Measurements from ENCODE around the gene MPDU1.

The MPDU1 gene

DNA sequence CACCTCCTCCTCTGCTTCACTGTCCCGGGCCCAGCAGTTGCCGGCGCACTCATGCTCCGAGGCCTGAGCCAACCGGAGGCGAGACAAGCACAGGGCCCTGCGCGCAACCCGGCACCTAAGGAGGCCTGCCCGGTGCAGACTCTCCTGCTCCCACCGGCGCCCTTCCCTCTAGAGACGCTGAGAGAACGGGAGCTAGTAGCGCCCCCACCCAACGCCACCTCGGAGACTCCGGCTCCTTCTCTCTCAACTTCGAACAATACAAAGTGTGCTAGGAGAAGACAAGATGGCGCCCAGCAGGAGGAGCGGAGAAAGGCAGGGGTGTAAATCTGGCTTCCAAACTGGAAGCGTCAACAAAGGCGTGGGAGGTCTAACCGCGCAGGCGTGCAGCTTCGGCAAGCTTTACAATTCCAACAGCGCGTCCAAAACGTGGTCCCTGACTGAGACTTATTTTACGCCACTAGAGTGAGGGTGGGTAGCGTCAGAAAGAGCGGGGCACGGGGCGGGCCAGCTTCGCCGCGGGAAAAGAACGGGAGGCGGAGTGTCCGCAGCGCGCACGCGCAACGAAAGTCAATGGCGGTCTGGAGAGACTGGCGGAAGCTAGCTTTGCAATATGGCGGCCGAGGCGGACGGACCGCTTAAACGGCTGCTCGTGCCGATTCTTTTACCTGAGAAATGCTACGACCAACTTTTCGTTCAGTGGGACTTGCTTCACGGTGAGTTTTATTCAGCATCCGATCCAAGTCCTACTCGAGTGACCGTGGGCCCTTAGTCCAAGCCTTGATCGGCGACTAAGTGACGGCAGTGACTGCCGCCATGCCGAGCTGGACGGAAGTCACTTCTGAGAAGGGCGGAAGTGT, at the start of gene MPDU1:
TSS of gene MPDU1 (plus strand) at position 600 of the 857 bp plus-strand sequence. CDS start at position 611, 11 bp downstream.
- peak; percentile 96 to 98 for DNase-seq

- DNase-seq, result no peak
Measured at GRCh38 chr17:7538050-7538449, 45.6 kb upstream of the MPDU1 start.

DNA sequence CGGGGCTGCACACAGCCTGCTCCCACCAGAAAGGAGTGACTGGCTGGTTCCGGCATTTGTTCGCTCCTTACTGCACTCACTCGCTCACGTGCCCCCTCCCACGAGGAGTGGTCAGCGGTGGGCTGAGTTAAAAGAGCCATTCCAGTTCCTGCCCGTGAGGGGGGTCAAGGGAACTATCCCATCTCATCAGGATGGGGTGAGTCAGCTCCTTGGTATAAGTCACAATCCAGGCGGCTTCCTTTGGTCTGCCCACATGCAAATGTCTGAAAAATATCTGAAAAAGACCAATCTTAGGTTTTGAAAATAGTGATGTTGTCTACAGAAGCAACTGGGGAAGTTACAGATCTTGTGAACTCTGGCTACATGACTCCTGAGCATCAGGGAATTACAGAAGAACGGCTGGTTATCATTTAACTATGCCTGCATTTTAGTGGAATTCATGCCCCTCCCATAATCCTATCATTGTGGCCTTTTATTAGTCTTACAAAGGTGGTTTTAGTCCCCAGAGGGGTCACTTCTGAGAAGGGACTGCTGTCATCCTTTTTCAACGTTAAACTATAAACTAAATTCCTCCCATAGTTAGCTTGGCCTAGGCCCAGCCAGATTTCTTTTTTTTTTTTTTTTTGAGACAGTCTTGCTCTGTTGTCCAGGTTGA, 44.6 kb upstream of the MPDU1 start:
- no peak for DNase-seq

- no peak for DNase-seq
Measured at GRCh38 chr17:7541074-7541621, 42.5 kb upstream of the MPDU1 start.

DNA sequence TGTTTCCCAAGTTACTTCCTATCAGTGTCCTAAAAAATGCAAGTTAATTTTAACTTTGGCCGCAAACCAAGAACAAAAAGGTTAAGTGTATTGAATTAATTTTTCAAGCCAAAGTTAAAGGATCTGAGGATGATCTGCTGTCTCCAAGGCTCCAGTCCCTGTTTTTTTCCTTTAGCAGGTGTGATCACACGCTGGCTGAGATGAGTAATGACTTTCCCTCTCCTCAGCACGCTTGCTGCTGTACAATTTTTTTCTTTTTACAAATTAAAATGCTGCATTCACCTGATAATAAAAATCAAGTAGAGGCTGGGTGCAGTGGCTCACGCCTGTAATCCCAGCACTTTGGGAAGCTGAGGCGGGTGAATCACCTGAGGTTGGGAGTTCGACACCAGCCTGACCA, 38.7 kb upstream of the MPDU1 start:
- no peak for DNase-seq

DNA sequence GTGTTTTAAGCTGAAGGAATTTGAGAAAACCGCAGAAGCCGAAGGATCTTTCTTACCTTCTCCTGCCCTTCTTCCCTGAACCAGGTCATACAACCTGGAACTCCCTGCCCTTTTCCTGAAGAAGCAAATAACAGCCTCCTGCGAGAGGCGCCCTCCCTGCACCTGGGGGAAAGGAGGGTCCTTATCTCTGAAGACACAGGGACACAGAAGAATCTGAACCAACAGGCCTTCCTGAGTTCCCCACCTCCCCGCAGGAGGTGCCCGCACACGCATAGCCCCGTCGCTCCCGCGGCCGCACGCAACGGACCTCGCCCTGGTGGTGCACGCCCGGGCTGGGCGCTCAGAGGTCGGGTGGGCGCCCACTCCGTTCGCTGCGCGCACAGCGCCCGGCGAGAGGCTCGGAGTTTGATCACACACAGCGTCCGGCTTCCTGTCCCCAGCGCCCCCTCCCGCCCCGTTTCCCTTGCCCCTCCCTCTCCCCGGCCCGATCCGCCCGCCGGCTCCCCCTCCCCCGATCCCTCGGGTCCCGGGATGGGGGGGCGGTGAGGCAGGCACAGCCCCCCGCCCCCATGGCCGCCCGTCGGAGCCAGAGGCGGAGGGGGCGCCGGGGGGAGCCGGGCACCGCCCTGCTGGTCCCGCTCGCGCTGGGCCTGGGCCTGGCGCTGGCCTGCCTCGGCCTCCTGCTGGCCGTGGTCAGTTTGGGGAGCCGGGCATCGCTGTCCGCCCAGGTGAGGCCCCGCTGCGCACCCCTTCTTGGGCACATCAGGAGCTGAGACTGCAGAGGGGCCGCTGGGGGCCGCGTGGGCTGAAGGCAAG, 34.9 kb upstream of the MPDU1 start, which contains the start of gene TNFSF12:
TSS of gene TNFSF12 (plus strand) at position 474 of the 816 bp plus-strand sequence. CDS start at position 570, 96 bp downstream.
- DNase-seq, result peak; percentile 59 to 71

- peak in 1 of 2 experiments; percentile 66 for DNase-seq
Measured at GRCh38 chr17:7549401-7550055, 34.1 kb upstream of the MPDU1 start.

GRCh38 chr17:7550344-7550743, 33.3 kb upstream of the MPDU1 start:
- DNase-seq, result no peak

DNA sequence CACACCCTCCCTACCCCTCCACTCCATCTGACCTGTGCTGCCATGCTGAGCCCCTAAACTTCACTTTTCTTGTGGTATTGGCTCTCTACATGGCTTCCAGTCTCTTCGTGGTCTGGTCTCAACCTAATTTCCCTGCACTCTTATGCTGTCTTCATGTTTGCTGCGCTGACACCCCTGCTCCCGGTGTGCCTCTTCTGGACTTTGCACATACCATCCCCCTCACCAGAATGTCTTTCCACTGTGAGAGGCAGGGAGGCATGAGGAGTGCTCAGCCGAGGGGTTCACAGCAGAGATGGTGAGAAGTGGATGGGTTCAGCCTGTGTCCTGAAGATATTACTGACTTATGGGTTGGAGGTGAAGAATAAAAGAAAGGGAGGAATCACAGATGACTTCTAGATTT, 32.3 kb upstream of the MPDU1 start:
- peak in 1 of 2 experiments; percentile 24 for DNase-seq

GRCh38 chr17:7552621-7553051, 31.0 kb upstream of the MPDU1 start:
- DNase-seq, result peak; percentile 53

DNA sequence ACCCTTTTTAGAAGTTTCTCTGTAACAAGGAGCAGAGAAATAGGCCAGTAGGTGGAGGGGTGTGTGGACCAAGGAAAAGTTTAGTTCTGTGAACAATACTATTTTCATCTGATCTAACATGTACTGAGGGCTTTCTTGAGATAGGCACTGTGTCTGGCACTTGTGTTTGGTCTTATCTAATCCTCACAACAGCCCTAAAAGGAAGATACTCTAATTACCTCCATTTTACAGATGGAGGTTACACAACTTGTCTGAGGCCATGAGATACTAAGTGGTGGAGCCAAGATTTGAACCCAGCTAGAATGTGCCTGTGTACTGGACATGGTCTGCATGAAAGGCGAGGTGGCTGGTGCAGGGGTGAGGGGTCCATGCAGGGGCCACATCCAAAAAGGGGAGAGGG, 30.3 kb upstream of the MPDU1 start:
- no peak for DNase-seq

DNA sequence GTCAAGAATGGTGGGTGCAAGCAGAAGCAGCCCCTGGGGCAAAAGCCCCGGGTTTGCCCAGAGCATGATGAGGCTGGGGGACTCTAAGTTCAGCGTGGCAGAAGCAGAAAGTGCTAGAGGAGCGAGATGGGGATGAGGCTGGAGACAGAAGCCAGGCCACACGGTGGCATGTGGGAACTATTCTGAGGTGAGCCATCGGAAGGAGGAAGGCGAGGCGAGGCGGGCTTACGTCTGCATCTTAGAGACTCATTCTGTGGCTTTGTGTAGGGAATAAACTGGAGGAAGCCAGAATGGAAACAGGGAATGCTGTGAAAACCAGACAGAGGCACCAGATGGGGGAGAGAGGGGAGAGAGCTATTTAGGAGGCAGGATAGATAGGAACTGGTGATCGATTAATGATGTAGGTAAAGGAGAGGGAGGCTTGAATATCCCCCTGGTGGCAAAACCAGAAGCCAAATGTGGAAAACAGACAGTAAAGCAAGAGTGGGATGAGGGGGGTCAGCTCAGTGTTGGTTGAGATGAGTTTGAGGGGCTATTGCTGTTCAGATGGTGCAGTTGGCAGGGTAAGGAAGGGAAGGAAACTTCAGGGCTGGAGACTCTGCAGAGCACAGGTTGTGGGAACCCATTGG, 28.2 kb upstream of the MPDU1 start:
- DNase-seq, result no peak

DNA sequence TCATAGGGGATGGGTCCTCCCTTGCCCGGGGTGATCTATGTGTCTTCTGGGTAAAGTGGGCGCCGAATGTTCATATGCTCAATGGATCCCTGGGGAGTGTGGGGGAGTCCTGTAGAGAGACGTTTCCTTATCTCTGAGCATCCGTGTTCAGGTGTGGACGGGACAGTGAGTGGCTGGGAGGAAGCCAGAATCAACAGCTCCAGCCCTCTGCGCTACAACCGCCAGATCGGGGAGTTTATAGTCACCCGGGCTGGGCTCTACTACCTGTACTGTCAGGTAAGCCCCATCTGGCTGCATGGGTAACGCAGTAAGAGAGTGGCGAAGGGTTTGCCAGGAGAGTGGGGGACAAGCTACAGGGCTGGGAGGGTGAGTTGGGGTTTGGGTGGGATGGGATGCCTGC, 27.0 kb upstream of the MPDU1 start:
- no peak for DNase-seq

DNA sequence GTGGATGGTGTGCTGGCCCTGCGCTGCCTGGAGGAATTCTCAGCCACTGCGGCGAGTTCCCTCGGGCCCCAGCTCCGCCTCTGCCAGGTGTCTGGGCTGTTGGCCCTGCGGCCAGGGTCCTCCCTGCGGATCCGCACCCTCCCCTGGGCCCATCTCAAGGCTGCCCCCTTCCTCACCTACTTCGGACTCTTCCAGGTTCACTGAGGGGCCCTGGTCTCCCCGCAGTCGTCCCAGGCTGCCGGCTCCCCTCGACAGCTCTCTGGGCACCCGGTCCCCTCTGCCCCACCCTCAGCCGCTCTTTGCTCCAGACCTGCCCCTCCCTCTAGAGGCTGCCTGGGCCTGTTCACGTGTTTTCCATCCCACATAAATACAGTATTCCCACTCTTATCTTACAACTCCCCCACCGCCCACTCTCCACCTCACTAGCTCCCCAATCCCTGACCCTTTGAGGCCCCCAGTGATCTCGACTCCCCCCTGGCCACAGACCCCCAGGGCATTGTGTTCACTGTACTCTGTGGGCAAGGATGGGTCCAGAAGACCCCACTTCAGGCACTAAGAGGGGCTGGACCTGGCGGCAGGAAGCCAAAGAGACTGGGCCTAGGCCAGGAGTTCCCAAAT, 26.4 kb upstream of the MPDU1 start:
- DNase-seq, result peak in 1 of 2 experiments; percentile 16

GRCh38 chr17:7557775-7558543, 25.7 kb upstream of the MPDU1 start:
- peak in 1 of 2 experiments; percentile 38 for DNase-seq

- no peak for DNase-seq
Measured at GRCh38 chr17:7558544-7559319, 24.9 kb upstream of the MPDU1 start, which contains the start of gene TNFSF13. TNFSF13 (plus strand) TSS chr17:7558750; CDS start chr17:7559040, 290 bp downstream.

DNA sequence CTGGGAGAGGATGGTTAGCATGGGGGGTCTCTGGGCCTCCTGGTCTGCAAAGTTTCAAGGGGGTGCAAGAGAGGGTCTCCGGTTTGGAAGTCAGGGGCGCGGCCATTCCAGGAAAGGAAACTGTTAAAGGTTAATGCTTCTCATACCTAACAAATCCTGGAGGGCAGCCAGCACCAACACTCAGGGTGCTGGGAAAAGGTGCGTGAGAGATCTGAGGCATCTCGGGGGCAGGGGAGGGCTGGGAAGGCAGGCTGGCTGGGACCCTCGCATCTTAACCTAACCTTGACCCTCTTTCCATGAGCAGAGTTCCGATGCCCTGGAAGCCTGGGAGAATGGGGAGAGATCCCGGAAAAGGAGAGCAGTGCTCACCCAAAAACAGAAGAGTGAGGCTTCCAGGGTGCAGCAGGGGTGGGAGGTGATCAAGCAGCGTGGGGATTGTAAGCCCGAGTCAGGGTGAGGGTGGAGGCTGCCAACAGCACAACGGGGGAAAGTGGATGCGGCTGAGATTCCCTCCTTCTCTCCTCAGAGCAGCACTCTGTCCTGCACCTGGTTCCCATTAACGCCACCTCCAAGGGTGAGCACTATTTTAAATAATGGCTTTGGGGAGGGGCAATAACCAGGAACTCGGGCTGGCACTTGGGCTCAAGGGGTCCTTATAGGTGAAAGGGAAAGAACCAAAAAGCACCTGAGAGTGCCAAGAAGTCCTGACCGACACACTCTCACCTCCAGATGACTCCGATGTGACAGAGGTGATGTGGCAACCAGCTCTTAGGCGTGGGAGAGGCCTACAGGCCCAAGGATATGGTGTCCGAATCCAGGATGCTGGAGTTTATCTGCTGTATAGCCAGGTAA, 24.1 kb upstream of the MPDU1 start:
- peak in 1 of 2 experiments; percentile 21 for DNase-seq
